Memory B cell (primary cell): ENCODE results near the gene FAM171A2.
"Not testable (repeated sequence)": the region's sequence is repeated elsewhere in the genome, so short reads cannot be mapped to it uniquely, and the experiment has no call there.

Source experiments
- ATAC-seq: fragments of 150-1000 bp; cut with Tn5 transposase; 2 replicates; pipeline ENCODE4 v1.10.0; 2021; ENCODE audit warnings: low read depth, mild to moderate bottlenecking, moderate library complexity
- DNase-seq, 2 donors: peaks; one replicate each; pipeline ENCODE4 v3.0.0; 2022; ENCODE audit warnings: low spot score in 2 of 2
- H3K27ac Mint-ChIP-seq: one replicate; pipeline ENCODE4 v1.8.0; 2022; ENCODE audit warnings: mild to moderate bottlenecking, moderate library complexity, mixed read lengths
- H3K27me3 Mint-ChIP-seq: one replicate; pipeline ENCODE4 v1.8.0; 2022; ENCODE audit warnings: mixed read lengths
- H3K36me3 Mint-ChIP-seq: one replicate; pipeline ENCODE4 v1.8.0; 2022; ENCODE audit warnings: mild to moderate bottlenecking, mixed read lengths
- H3K4me1 Mint-ChIP-seq: one replicate; pipeline ENCODE4 v1.8.0; 2022; ENCODE audit warnings: mixed read lengths
- H3K4me3 Mint-ChIP-seq: one replicate; pipeline ENCODE4 v1.8.0; 2022; ENCODE audit warnings: mild to moderate bottlenecking, moderate library complexity, mixed read lengths
- H3K9me3 Mint-ChIP-seq: one replicate; pipeline ENCODE4 v1.8.0; 2022; ENCODE audit warnings: mixed read lengths

FAM171A2 gene

GRCh38 chr17:44376124-44376523 is 12.5 kb upstream of the FAM171A2 start:
- Mint-ChIP-seq H3K4me1 (peaks cover 3% of the 10 kb centered on the region), H3K27me3 (peaks cover 28% of the 10 kb centered on the region), H3K36me3 (no peaks in the 10 kb centered on the region), H3K4me3 (no peak overlapping the region), H3K27ac (no peak overlapping the region), H3K9me3 (no peaks in the 10 kb centered on the region)
- peak; percentile 49 for ATAC-seq
- no peak for DNase-seq

- ATAC-seq (no peak), DNase-seq (no peak)
- Mint-ChIP-seq H3K9me3 (no peaks in the 10 kb centered on the region), H3K4me1 (peaks cover 3% of the 10 kb centered on the region), H3K36me3 (no peaks in the 10 kb centered on the region), H3K4me3 (no peak overlapping the region), H3K27me3 (peaks cover 32% of the 10 kb centered on the region), H3K27ac (no peak overlapping the region)
These were observed 11.8 kb upstream of the FAM171A2 start for GRCh38 chr17:44375196-44376017.

- H3K27me3 Mint-ChIP-seq: peaks cover 34% of the 10 kb centered on the region
- H3K4me1 Mint-ChIP-seq: peaks cover 5% of the 10 kb centered on the region
These were observed 10.9 kb upstream of the FAM171A2 start for GRCh38 chr17:44374306-44375195.

GRCh38 chr17:44372036-44372435 is 8.4 kb upstream of the FAM171A2 start:
- ATAC-seq (no peak), DNase-seq (no peak)
- Mint-ChIP-seq H3K4me3 (no peak overlapping the region), H3K27me3 (peaks cover 38% of the 10 kb centered on the region), H3K36me3 (no peaks in the 10 kb centered on the region), H3K9me3 (no peaks in the 10 kb centered on the region), H3K27ac (no peak overlapping the region), H3K4me1 (peaks cover 5% of the 10 kb centered on the region)

More at GRCh38 chr17:44374306-44375195, 10.9 kb upstream of the FAM171A2 start:
- ATAC-seq: no peak
- Mint-ChIP-seq H3K9me3 (no peaks in the 10 kb centered on the region), H3K4me3 (no peak overlapping the region), H3K27ac (no peak overlapping the region), H3K36me3 (no peaks in the 10 kb centered on the region)
- DNase-seq: no peak

- peak overlapping the region; percentile 11 for H3K4me3 Mint-ChIP-seq
- ATAC-seq, H3K36me3 Mint-ChIP-seq, H3K4me1 Mint-ChIP-seq, H3K9me3 Mint-ChIP-seq, DNase-seq, H3K27ac Mint-ChIP-seq: not testable (repeated sequence)
- H3K27me3 Mint-ChIP-seq: peaks cover 30% of the 10 kb centered on the region
These were observed 5.9 kb upstream of the FAM171A2 start for GRCh38 chr17:44369414-44370023.

- peaks cover 26% of the 10 kb centered on the region for H3K27me3 Mint-ChIP-seq
- H3K4me1 Mint-ChIP-seq: not testable (repeated sequence)
These were observed 5.0 kb upstream of the FAM171A2 start for GRCh38 chr17:44368391-44369243.

GRCh38 chr17:44367231-44367979 is 3.8 kb upstream of the FAM171A2 start:
- no peak for ATAC-seq
- DNase-seq: no peak
- peaks cover 23% of the 10 kb centered on the region for H3K27me3 Mint-ChIP-seq

More at GRCh38 chr17:44368391-44369243, 5.0 kb upstream of the FAM171A2 start:
- H3K9me3 Mint-ChIP-seq, DNase-seq, H3K27ac Mint-ChIP-seq, H3K36me3 Mint-ChIP-seq, ATAC-seq, H3K4me3 Mint-ChIP-seq: not testable (repeated sequence)

GRCh38 chr17:44365051-44365450 is 1.4 kb upstream of the FAM171A2 start:
- peak overlapping the region; percentile 44 for H3K4me3 Mint-ChIP-seq
- H3K4me1 Mint-ChIP-seq, ATAC-seq, H3K36me3 Mint-ChIP-seq, H3K27ac Mint-ChIP-seq, H3K9me3 Mint-ChIP-seq, DNase-seq: not testable (repeated sequence)
- H3K27me3 Mint-ChIP-seq: peaks cover 19% of the 10 kb centered on the region

More at GRCh38 chr17:44367231-44367979, 3.8 kb upstream of the FAM171A2 start:
- Mint-ChIP-seq H3K9me3 (no peaks in the 10 kb centered on the region), H3K27ac (no peak overlapping the region), H3K4me1 (peaks cover 2% of the 10 kb centered on the region), H3K36me3 (no peaks in the 10 kb centered on the region), H3K4me3 (no peak overlapping the region)

- no peaks in the 10 kb centered on the region for H3K36me3 Mint-ChIP-seq
- ATAC-seq (peak; percentile 28), DNase-seq (peak in 1 of 2 donors; percentile 50)
- no peaks in the 10 kb centered on the region for H3K9me3 Mint-ChIP-seq
- H3K27ac Mint-ChIP-seq: no peak overlapping the region
- peaks cover 16% of the 10 kb centered on the region for H3K4me1 Mint-ChIP-seq
- H3K4me3 Mint-ChIP-seq: peak overlapping the region; percentile 65
- H3K27me3 Mint-ChIP-seq: peaks cover 14% of the 10 kb centered on the region
These were observed 572 bp downstream of the FAM171A2 start for GRCh38 chr17:44362949-44363612.

GRCh38 chr17:44362459-44362948 is 1.1 kb downstream of the FAM171A2 start:
- DNase-seq (no peak), ATAC-seq (no peak)
- H3K27me3 Mint-ChIP-seq: peaks cover 12% of the 10 kb centered on the region
- peaks cover 16% of the 10 kb centered on the region for H3K4me1 Mint-ChIP-seq
- no peaks in the 10 kb centered on the region for H3K36me3 Mint-ChIP-seq
- H3K27ac Mint-ChIP-seq: no peak overlapping the region
- H3K9me3 Mint-ChIP-seq: no peaks in the 10 kb centered on the region
- peak overlapping the region; percentile 60 for H3K4me3 Mint-ChIP-seq

- no peak for ATAC-seq
- no peak for DNase-seq
- Mint-ChIP-seq H3K27ac (no peak overlapping the region), H3K4me1 (peaks cover 16% of the 10 kb centered on the region), H3K27me3 (peaks cover 7% of the 10 kb centered on the region), H3K4me3 (no peak overlapping the region), H3K36me3 (no peaks in the 10 kb centered on the region), H3K9me3 (no peaks in the 10 kb centered on the region)
These were observed 2.1 kb downstream of the FAM171A2 start for GRCh38 chr17:44361292-44362260.
